Kidney tubule cell (primary cell): ENCODE measurements around the gene NKX2-3.

Experiments used
- DNase-seq: peaks from one replicate; pipeline ENCODE4 v3.0.0-alpha.2; 2018; ENCODE audit warnings: low spot score

Gene NKX2-3

DNA sequence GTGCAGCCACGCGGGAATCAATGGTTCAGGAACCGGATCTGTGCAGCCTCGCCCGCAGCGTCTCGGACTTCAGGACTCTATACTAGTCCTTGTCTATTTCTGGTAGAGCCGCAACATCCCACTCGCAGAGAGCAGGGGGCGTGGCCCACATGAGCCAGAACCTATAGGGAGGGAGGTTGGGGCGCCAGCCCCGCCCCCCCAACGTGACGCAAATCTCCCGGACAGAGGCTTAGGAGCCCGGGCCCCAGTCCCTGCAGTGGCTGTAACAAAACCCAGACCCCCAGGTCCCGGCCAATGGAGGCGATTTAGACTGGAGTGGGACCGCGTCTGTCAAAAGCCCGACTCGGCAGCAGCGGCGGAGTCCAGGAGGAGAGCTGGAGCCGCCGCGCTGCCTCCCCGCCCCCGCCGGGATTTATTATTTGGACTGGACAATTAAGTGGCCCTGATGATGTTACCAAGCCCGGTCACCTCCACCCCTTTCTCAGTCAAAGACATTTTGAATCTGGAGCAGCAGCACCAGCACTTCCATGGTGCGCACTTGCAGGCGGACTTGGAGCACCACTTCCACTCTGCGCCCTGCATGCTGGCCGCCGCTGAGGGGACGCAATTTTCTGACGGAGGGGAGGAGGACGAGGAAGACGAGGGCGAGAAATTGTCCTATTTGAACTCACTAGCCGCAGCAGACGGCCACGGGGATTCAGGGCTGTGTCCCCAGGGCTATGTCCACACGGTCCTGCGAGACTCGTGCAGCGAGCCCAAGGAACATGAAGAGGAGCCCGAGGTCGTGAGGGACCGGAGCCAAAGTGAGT is at the start of gene NKX2-3:
Gene NKX2-3 (plus strand): TSS at position 256 of the 809 bp plus-strand sequence. CDS start 190 bp downstream, at position 446.
- peak; percentile 37 for DNase-seq

DNA sequence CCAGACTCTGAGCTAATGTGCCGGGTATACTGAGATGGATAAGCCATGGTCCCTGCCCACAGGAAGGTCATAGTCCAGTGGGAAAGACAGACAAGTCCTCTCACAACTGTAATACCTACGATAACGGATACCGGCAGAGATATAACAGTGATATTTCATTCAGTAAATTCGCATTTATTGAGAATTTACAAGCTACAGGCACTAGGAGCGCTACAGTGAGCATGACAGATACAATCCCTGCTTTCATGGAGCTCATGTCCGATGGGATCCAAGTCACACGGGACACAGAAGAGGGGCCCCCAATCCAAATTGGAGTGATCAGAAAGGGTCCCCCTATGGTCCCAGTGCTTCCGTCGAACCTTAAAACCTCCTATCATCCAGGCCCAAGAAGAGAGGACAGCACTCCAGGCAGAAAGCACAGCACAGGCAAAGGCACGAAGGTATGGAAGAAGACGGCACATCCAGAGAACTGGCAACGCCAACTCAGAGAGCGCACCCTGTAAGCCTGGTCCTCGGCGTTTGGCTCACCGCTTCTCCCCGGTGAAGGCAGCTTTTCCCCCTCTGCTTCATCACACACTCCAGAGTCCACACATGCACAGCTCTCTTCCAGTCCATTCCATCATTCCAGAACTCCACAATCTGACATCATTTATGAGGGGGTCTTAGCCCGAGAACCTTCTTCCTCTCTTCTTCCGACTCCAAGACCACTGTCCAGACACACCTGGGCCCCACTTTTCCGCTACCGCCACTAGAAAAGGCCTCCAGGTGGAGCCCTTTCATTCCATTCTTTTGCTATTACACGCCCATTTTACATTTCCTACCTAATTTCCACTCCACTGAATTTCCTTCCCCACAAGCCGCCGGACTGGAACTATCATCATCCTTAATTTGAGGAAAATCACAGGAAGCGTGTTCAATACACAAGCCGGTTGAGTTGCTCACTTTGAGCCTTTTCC is 47.8 kb upstream of the NKX2-3 start:
- peak; percentile 9 for DNase-seq

DNA sequence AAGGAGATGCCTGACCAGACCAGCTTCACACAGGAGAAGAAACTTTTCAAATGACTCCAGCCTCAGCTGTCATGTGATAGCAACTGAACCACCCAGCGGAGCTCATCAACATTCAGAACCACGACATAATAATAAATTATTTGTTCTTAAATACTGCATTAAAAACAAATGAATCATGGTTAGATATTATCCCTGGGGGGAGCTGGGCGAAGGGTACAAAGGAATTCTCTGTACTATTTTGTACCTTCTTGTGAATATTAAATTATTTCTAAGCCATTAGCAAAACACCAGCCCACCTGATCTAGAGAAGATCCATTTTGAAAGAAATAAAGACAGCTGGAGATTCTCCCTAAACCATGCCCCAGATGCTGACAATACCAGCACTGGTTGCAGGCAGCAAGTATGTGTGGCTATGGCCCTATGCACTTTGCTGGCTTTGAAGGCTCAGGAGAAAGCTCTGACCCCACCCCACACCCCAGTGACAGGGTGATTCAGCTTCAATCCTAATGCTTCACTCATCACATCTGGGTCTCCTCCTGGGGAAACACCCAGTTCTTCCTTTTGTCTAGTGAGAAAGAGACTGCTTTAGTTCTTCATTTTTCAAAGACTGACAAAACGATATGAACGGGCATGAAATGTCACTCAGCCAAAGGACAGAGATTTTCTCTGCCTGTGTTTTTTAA is 45.5 kb upstream of the NKX2-3 start:
- DNase-seq = no peak

DNA sequence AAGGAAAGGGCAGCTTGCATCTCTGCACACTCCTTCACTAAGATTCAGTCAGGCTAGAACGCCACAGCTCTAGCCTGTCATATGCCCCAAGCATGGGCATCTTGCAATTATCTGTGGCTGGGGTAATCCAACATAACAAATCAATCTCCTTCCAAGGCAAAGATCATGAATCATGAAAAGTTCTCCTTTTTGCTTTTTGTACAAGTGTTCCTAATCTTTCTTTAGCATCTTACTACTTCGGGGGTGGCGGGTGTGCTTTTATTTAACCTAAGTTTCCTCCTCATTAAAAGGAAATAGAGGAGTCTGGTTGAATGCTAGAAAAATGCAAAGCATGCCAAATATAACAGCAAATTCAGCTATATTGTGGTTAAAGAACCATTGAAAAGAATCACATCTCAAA is 43.5 kb upstream of the NKX2-3 start:
- DNase-seq = no peak

DNA sequence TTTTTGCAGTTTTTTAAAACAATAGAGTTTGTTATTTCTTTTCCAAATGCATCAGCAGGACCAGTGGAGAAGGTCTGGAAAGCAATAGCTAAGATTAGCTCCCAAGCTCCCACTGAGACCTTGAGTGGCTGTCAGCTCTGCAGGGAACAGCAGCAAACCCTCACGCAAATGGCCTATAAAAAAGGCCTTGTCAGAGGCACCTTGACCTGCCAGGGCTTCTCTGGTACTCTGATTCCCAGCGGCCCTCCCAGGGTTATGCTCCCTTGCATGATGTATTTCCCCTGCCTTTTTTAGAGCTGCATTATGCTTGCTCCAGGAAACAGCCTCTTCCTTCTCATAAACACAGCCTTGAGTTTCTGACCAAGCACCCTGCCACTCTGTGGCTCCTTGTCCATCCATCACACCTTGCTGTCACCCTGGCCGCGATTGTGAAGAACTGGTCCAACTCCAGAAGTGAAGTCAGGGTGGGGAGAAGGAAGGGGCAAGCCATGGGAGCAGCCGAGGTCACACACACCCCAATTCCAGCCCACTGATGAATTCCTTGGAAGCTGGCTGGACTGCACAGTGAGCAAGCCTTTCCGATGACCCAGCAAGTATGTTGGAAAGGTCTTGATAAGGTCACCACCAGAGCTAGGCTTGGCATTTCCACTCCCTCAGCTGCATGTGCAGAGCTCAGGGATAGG is 35.3 kb upstream of the NKX2-3 start:
- no peak for DNase-seq

DNA sequence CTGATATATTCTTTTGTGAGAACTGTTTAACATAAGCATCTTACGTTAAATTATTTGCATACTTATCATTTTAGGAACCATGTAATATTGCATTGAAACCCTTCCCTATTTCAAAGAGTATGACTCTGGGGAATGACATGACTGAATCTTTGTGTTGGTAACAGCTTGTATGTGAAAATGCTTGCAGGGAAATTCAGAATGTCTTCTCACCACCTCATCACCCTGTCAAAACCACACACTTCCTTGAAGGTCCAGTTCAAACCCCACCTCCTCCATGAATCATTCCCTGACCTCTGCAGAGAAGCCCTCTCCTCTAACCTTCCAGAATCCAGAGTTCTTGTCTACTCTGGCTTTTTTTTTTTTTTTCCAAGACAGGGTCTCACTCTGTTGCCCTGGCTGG is 26.3 kb upstream of the NKX2-3 start:
- no peak for DNase-seq

DNA sequence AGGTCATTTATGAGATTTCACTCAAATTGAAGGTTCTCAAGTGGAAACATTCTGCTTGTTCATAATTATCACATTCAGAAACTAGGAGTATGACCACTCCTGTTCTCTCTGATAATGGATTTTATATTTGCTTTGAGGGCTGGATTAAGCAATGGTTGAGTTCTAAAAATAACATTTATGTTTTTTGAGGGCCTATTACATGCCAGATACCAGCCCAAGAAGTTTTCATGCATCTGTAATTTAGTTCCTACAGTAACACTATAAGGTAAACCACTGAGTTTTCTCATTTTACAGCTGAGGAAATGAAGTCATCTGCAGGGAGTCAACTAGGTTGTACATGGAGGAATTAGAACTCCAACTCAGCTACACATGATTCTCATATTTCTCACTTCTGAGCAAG is 25.5 kb upstream of the NKX2-3 start:
- DNase-seq = no peak

DNA sequence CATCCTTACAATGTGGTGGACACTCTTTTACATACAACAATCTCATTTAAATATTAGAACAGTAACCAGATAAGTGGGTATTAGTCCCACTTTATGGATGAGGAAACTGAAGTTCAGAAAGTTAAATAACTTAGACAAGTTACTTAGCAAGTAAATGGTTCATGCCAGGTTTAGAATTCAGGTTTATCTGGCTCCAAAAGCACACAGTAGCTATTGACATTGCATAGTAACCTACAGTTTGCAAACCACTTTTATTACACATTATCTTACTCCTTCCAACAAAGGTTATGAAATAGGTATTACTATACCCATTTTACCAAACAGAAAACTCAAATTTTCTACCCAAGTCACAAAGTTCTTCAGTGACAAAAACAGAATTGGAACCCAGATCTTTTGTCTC is 19.7 kb upstream of the NKX2-3 start:
- DNase-seq = no peak

DNA sequence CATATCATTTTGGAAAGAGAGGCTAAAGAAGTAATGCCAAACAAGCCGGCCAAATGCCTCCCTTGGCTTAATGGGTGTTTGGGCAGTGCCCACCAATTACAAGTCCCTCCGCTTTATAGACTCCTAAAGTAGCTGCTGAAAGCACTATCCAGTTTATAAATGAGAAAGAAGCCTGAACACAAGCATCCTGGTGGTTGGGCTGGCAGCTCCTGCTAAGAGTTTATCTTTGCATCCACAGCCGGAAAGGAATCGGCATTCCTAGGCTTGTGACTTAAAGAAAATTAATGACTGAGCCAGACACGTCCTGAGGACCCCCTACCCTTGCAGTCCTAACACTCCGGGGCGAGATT is 13.1 kb upstream of the NKX2-3 start:
- DNase-seq = no peak

DNA sequence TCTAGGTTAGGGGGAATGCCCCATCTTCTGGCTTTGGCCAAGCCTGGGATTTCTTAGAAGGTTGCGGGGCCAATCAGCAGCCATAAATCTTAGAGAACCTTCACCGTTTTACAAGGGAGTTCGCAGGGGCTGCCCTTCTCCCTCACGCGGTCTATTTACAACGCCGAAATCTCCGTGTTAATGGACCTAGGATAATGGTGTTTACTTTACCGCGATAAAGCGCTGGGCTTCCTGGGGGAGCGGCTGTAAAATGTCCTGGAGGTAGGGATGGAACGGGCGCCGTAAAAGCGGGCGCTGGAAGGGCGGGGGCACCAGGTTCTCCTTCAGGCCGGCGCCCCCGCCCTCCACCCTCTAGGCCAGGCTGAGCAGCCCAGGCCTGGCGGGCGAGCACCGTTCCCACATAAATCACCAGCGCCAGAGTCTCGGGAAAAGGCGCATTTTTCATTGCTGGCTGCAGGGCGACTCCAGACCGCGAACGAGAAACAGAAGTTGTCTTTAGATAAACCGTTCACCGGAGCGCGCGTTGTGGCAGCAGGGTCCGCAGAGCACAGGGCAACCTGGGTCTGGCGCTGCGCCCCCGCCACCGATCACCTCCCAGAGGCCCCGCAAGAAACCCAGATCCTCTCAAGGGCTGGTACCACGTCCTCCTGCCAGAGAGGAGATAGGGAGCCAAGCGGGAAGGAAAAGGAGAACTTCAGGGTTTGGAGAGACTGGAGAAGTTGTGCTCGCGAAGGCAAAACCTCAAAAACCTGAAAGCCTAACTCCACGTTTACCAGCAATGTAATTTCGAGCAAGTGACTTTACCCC is 12.5 kb upstream of the NKX2-3 start:
- no peak for DNase-seq

DNA sequence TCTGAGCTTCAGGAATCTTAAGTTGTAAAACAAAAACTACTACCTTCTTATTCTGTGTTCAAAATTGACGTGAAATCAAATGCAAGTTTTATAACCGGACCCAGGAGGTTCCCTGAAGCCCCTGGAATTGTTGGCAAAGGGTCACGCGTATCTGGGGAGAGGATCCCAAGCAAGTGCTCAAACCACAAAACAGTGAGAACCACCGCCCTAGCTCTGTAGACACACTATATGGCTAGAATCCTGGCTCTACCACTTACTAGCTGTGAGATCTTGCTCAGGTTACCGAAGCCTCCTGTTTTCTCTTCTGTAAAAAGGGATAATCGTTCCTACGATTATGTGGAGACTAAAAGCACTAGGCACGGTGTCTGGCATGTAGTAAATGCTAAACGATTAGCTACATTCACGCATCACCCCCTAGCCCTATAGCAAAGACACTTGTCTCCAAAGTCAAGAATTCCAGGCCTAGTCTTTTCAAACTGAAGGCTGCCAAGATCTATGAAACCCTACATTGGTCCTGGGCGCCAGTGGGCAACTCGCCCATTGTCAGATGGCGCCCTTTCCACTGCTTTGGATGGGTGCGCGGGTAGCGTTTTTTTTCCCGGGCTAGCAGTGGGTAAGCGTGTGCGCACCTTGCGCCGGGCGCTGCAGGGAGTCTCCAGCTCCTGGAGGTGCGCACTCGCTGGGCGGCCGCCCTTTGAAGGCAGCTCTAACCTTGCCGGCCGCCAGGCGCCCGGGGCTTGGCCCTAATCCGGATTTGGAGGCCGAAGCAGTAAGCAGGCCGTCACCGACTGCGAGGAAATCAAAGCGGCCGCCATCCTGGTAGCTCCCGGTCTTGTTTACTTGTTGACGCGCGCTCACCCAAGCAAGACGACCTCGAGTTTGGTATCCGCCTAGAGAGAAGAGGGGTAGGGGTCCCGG is 11.6 kb upstream of the NKX2-3 start:
- no peak for DNase-seq

DNA sequence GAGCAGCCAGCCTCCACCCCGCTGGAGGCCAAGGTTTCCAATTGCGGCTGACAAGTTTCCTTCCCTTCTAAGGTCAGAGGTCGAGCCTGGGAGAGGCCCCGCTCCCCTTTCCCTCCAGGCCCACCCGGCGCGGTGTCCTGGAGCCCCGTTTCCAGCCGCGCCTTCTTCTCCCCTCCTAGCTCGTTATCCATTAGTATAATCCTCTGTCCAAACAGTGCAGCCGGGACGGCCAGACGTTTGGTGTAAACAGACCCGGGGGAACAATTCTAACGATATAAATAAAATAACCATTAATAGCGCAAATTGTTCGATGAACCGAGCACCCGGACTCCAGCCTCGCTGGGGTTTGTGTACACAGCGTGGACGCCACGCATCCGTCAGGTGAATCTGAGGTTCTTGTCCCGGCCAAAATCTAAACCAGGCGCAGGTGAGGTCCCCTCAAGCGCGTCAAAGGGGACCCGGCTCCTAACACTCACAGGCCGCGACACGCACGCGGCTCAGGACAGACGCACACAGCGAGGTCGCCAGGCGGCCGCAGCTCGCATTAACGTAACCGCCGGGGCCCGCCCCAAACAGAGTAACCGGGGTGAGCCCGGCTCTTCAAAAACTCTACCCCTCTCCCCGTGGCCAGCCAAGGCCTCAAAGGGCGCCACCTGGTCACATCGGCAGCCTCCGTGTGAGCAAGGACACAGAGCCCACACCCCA is 10.8 kb upstream of the NKX2-3 start:
- no peak for DNase-seq

DNA sequence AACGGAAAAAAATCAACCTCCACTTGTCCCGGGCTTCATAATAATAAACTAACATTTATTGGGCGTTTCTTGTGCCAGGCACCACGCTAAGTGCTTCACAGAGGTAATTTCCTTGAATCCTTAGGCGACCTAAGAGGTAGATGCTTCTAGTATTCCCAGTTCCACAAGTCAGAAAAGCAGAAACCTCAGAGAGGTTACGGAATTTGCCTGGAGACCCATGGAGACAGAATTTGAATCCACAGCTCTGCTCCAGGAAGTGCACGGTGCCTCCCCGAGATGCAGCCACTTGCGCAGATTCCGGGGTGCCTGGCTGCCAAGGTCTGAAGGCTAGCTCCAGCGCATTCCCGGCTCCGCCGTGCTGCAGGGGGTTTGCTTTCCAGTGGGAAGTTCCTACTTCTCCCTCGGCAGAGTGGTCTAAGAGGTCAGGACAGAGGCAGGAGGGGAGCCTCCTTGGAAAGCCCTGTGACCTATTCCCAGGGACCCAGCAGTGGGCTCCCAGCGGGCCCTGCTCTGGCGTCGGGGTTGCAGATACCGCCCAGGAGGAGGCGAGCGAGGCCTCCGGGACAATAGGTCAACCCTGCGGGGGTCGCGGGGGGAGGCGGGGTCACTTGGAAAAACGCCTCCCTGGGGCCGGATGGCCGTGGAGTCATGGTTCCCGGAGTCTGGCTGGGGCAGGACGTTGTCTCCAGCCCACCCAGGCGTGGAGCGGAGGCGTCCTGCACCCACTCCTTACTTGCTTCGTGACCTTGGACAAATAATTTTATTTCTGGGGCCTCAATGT is 10.1 kb upstream of the NKX2-3 start:
- no peak for DNase-seq

DNA sequence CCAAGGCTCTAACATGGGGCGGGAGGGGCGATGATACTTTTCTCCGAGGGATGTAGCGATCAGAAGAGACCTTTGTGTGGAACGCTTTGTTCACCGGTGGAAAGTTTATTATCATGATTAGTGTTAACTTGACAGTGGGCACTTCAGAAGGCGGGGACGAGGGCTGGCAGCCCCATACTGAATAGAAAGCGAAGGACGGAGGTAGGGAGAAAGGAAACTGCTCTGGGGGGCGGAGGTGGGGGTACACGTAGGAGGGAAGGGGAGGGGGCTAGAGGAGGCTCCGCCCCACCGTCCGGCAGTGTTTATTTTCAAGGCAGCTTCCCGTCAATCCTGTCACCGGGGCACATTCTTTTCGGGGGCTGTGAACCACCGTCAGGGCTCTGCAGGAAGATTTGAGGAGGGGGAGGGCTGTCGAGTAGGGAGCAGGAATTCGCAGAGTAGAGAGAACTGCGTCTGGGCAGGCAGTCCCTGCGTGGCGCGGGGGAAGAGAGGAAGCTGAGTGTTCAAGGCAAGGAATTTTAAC is 9.4 kb upstream of the NKX2-3 start:
- DNase-seq = no peak

DNA sequence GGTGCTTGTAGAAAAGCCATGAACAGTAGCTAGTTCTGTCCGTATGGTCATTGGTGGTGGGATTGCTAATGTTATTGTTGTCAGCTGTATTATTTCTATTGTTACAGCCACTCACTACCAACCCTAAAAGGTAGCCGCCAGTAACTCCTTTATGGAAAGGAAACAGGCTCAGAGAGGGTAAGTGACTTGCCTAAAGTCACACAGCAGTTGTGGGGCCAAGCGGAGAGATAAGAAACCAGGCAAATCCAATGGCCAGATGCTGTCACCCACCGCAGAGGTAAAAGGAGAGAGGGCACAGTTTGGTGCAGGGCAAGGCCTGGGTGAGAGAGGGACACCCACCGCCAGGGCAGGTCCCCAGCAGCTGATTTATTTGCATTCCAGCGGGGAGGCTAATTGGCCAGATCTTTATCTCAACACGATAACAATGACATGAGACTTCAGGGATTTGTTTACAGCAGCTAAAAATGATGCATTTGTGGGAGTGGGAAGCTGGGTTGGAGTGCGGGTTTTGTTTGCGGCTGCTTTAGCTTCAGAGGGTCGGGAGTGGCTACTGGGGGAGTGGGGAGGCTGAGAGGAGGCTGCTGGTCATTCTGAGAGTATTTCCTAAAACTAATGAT is 8.6 kb upstream of the NKX2-3 start:
- DNase-seq = no peak

DNA sequence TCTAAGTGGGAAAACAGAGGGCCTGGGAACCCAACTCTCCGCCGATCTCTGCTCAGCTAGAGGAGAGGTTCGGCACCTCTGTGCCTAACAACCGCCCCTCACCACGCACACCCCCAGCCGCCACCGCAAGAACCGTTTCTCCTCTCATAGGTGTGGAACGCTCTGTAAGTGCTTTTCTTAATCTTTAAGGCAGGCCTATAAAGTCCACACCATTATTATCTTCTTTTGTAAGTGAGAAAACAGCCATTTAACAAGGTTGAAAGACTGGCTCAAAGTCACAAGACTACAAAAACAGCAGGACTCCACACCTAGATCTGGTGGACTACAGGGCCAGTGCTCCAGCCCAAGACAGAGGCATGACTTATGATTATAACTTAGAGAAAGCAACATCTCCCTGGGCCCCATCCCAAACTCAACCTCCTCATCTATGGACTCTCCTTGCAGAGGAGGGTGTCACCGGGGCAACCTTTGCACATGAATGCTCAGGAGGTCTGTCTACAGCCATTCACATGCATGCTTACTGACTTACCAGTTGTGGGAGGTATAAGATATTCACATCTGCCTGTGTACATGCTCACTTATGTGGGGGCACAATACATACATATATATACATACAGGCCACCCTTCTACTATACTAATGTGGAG is 7.9 kb upstream of the NKX2-3 start:
- DNase-seq = no peak

DNA sequence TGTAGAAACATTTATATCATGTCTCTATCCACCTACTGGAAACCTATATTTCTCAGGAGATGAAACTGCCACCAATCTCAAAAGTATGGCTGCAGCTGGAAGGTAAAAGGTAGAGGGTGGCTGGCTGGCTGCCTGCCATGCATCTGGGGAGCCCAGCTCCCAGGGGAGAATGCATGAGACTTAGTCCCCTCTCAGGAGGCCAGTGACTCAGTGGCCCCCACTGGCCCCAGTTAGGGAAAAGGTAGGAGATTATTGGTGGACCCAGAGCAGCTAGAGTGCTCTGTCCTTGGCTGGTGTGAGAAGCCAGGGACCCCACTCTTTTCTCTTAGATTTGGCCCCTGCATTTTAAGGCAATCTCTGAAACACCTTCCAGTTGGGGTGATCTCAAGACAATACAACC is 6.8 kb upstream of the NKX2-3 start:
- DNase-seq = no peak
